22Rv1 (cell line): ENCODE results near the gene CCT7.

Source experiments
- CTCF ChIP-seq: fragments of 450-650 bp; IDR thresholded peaks from 2 replicates; pipeline ENCODE4 v1.5.1; 2017; ENCODE audit warnings: mild to moderate bottlenecking
- ZFX ChIP-seq: fragments of 450-650 bp; IDR thresholded peaks from 2 replicates; pipeline ENCODE4 v1.6.1; 2017; ENCODE audit warnings: antibody characterized with exemption, borderline replicate concordance

- TF ChIP-seq CTCF (no peak), ZFX (no peak)
Measured at GRCh38 chr2:73254343-73255006, 20.4 kb downstream of the CCT7 start.
